ENCODE data around the gene NTN3.
A peak's percentile ranks its signal among the peaks of the same experiment; 100 is the strongest.

Gene NTN3

GRCh38 chr16:2490190-2491105 is 19.4 kb downstream of the NTN3 start:
- ChIA-PET POLR2A (ENCODE audit: low non-redundant PET) (no interaction called here), CTCF (no interaction called here)
- no peak overlapping the region for H3K27ac ChIP-seq
- no peak for TF ChIP-seq CTCF (conservative IDR thresholded peaks at IDR 0.05; ENCODE audit: low read depth)
- no peak for DNase-seq (ENCODE audit: low spot score)

- ChIA-PET CTCF (no interaction called here), POLR2A (ENCODE audit: low non-redundant PET) (no interaction called here)
Observed at GRCh38 chr16:2492292-2492691, 21.2 kb downstream of the NTN3 start.

GRCh38 chr16:2493605-2494004 is 22.5 kb downstream of the NTN3 start:
- DNase-seq (ENCODE audit: low spot score) = no peak
- CTCF ChIA-PET = interaction anchor here (1.3 kb wide), 1 partner anchor 9 kb away, joined by 3 read pairs; no protein-coding TSS in a partner anchor
- no peak overlapping the region for H3K27ac ChIP-seq
- no peak for TF ChIP-seq CTCF (conservative IDR thresholded peaks at IDR 0.05; ENCODE audit: low read depth)
- POLR2A ChIA-PET (ENCODE audit: low non-redundant PET) = no interaction called here

More at GRCh38 chr16:2492292-2492691, 21.2 kb downstream of the NTN3 start:
- peak overlapping the region; percentile 8; the same call in 1 of the 2 replicates for H3K27ac ChIP-seq
- no peak for TF ChIP-seq CTCF (conservative IDR thresholded peaks at IDR 0.05; ENCODE audit: low read depth)
- no peak for DNase-seq (ENCODE audit: low spot score)

- DNase-seq (ENCODE audit: low spot score) = no peak
- ChIA-PET POLR2A (ENCODE audit: low non-redundant PET) (no interaction called here), CTCF (interaction anchor here (1.3 kb wide), 1 partner anchor 8 kb away, joined by 3 read pairs; no protein-coding TSS in a partner anchor)
- TF ChIP-seq CTCF (conservative IDR thresholded peaks at IDR 0.05; ENCODE audit: low read depth) = no peak
- H3K27ac ChIP-seq = no peak overlapping the region; the same call in 1 of the 2 replicates
Observed at GRCh38 chr16:2494616-2495015, 23.5 kb downstream of the NTN3 start.

- ChIA-PET CTCF (no interaction called here), POLR2A (ENCODE audit: low non-redundant PET) (no interaction called here)
- peak overlapping the region; percentile 35; the same call in 1 of the 2 replicates for H3K27ac ChIP-seq
- TF ChIP-seq CTCF (conservative IDR thresholded peaks at IDR 0.05; ENCODE audit: low read depth) = no peak
- no peak for DNase-seq (ENCODE audit: low spot score)
Observed at GRCh38 chr16:2495041-2495440, 23.9 kb downstream of the NTN3 start.

GRCh38 chr16:2496223-2497115 is 25.4 kb downstream of the NTN3 start:
- no peak for TF ChIP-seq CTCF (conservative IDR thresholded peaks at IDR 0.05; ENCODE audit: low read depth)
- no peak for DNase-seq (ENCODE audit: low spot score)
- ChIA-PET POLR2A (ENCODE audit: low non-redundant PET) (no interaction called here), CTCF (no interaction called here)
- peak overlapping the region; percentile 63 for H3K27ac ChIP-seq
